Uterus (tissue), 4 donors: ENCODE measurements around the gene KCNK13. TPM values are rescaled to one million over a fixed set of nuclear protein-coding genes. Genes with fewer than 3 reads are reported as not detected.

Experiments
- DNase-seq, 2 donors: peaks; one replicate each; pipeline ENCODE4 v3.0.0-alpha.2; 2019 to 2020
- H3K27ac ChIP-seq, 2 donors: fragments of 200-600 bp; sonication (generic); 1 replicate in 1 of 2; 2 replicates in 1 of 2; pipeline ENCODE4 v1.5.1; 2016 to 2018
- H3K27me3 ChIP-seq, 2 donors: fragments of 200-600 bp; sonication (generic); one replicate each; pipeline ENCODE4 v1.5.1; 2018 to 2019; ENCODE audit warnings: control low read depth in 1 of 2
- H3K36me3 ChIP-seq, 2 donors: fragments of 200-600 bp; sonication (generic); one replicate each; pipeline ENCODE4 v1.5.1; 2019; ENCODE audit warnings: control low read depth in 1 of 2
- H3K4me1 ChIP-seq, 2 donors: fragments of 200-600 bp; sonication (generic); one replicate each; pipeline ENCODE4 v1.5.1; 2018 to 2019; ENCODE audit warnings: control low read depth in 1 of 2
- H3K4me3 ChIP-seq, 2 donors: fragments of 200-600 bp; sonication (generic); 1 replicate in 1 of 2; 2 replicates in 1 of 2; pipeline ENCODE4 v1.5.1; 2018 to 2019; ENCODE audit warnings: mild to moderate bottlenecking in 1 of 2
- H3K9me3 ChIP-seq, 2 donors: fragments of 200-600 bp; sonication (generic); one replicate each; pipeline ENCODE4 v1.5.1; 2019; ENCODE audit warnings: control low read depth in 1 of 2
- CTCF ChIP-seq, 4 experiments: fragments of 200-600 bp in 2 of 4; fragments of 450-650 bp in 2 of 4; sonication (generic) in 2 of 4; IDR thresholded peaks; one replicate each; pipeline ENCODE4 v1.5.1; 2016 to 2019; ENCODE audit warnings: antibody characterized with exemption in 4 of 4, mild to moderate bottlenecking in 2 of 4, moderate library complexity in 1 of 4
- POLR2A ChIP-seq, 2 donors: fragments of 450-650 bp; IDR thresholded peaks; one replicate each; pipeline ENCODE4 v1.6.1; 2016; ENCODE audit warnings: antibody characterized with exemption in 2 of 2, mild to moderate bottlenecking in 1 of 2, moderate library complexity in 1 of 2
- intact Hi-C: fragments of 100-400 bp; cut with DNase I; formaldehyde crosslinking; loops from one replicate; pipeline ENCODE4 v1.15.1; 2023; ENCODE audit warnings: low total_unique reads
- total RNA-seq, 4 donors: library from RNA; depleted of rRNA in 3 of 4; stranded (reverse); fragments of >200 nt in 3 of 4; gene quantifications; one replicate each; pipeline versions ENCODE4 v1.1.0 to v1.2.4, GENCODE V29; 2014 to 2023
- donor health status: DM: yes; HTN: yes; CAD: no.

Gene KCNK13
- total RNA-seq, 4 donors from 2014 or later = 0.14 TPM; not detected in 3

DNA sequence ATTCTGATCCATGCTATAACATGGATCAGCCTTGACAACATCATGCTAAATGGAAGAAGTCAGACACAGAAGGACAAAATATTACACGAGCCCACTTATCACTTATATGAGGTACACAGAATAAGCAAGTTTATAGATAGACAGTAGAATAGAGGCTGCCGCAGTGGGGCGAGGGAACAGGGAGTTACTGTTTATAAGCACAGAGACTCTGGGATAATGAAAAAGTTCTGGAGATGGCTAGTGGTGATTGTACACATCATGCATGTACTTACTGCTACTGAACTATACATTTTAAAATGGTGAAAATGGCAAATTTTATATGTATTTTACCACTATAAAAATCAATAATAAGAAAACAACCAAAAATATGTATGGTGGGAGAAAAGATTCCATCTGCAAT lies 99.3 kb downstream of the KCNK13 start:
- no peak for DNase-seq
- TF ChIP-seq CTCF (IDR thresholded peaks at IDR 0.05) (no peak), POLR2A (IDR thresholded peaks at IDR 0.05) (no peak)
- Histone ChIP-seq H3K9me3 (no peaks in the 10 kb centered on the region), H3K4me3 (no peak overlapping the region), H3K27me3 (no peaks in the 10 kb centered on the region), H3K4me1 (no peaks in the 10 kb centered on the region), H3K27ac (no peak overlapping the region), H3K36me3 (no peaks in the 10 kb centered on the region)
- intact Hi-C loops = no loop called here

DNA sequence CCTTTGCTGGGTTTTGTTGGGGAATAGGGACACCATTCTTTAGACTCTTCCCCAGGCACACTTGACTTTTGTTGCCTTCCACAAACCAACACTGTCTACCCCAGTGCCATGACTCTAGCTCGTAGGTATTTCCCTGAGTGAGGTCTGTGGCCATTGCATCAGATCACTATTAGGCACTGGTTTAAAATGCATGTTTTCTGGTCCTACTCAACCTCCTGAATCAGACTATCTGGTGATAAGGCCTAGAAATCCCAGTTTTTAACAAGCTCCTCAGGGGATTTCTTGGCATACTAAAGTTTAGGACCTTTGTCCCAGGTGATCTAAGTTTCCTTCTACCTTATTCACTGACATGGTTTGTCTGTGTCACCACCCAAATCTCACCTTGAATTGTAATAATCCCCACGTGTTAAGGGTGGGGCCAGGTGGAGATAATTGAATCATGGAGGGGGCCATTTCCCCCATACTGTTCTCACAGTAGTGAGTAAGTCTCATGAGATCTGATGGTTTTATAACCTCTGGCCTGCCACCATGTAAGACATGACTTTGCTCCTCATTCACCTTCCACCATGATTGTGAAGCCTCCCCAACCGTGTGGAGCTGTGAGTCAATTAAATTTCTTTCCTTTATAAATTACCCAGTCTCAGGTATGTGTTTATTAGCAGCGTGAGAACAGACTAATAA lies 106.8 kb downstream of the KCNK13 start:
- TF ChIP-seq CTCF (IDR thresholded peaks at IDR 0.05) (no peak), POLR2A (IDR thresholded peaks at IDR 0.05) (no peak)
- H3K27ac ChIP-seq = no peak overlapping the region
- H3K9me3 ChIP-seq = no peaks in the 10 kb centered on the region
- intact Hi-C loops = no loop called here
- no peak overlapping the region for H3K4me3 ChIP-seq
- no peak for DNase-seq
- H3K27me3 ChIP-seq = no peaks in the 10 kb centered on the region
- no peaks in the 10 kb centered on the region for H3K4me1 ChIP-seq
- H3K36me3 ChIP-seq = no peaks in the 10 kb centered on the region

DNA sequence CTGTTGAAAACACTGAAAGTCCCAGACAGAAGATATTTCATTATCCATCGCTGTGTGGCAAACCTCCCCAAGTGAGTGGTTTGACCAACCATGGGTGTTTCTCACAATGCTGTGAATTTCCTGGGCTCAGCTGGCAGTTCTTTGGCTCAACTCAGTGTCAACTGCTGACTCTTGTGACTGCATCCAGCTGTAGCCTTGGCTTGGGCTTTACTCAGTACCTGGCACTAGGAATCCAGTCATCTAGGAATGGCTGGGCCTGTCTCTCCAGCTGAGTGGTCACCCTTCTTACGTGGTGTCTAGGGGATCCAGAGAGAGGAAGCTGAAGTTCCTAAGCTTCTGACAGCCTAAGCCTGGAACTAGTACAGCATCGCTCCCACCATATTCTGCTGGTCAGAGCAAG lies 113.8 kb downstream of the KCNK13 start:
- DNase-seq = no peak
- no peaks in the 10 kb centered on the region for H3K4me1 ChIP-seq
- TF ChIP-seq POLR2A (IDR thresholded peaks at IDR 0.05) = no peak
- no peak for TF ChIP-seq CTCF (IDR thresholded peaks at IDR 0.05)
- no peaks in the 10 kb centered on the region for H3K9me3 ChIP-seq
- no peak overlapping the region for H3K4me3 ChIP-seq
- H3K27ac ChIP-seq = no peak overlapping the region
- intact Hi-C loops = no loop called here
- no peaks in the 10 kb centered on the region for H3K36me3 ChIP-seq
- H3K27me3 ChIP-seq = no peaks in the 10 kb centered on the region

DNA sequence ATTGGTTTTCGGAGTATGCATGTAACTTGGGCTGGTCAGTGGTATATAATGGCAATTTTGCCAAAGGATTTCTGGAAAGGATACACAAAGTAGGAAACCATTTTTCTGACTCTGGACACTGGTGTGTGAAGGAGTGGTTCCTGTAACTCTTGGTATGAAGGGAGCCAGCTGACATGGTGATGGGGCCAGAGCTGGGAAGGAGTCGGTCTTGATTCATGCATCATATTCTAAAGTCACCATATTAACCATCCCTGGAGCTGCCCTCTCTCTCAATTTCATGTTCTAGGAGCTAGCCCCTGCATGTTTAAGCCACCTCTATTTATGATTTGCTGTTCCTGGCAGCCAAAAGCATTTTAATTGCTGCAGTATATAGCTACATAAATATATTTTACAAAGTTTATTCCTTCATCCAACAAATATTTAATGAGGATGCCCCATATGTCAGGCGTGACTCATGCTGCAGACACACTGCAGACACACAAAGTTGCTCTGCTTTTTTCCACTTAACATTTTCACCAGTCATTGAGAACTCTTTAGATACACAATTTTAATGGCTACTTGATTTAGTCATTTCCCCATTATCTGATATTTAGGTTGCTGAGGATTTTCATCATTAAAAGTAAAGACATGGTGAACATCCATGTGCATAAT lies 115.9 kb downstream of the KCNK13 start:
- intact Hi-C loops = no loop called here
- no peak for TF ChIP-seq POLR2A (IDR thresholded peaks at IDR 0.05)
- TF ChIP-seq CTCF (IDR thresholded peaks at IDR 0.05) = no peak
- DNase-seq = no peak
- Histone ChIP-seq H3K4me1 (no peaks in the 10 kb centered on the region), H3K9me3 (no peaks in the 10 kb centered on the region), H3K27me3 (no peaks in the 10 kb centered on the region), H3K27ac (no peak overlapping the region), H3K4me3 (no peak overlapping the region), H3K36me3 (no peaks in the 10 kb centered on the region)

- TF ChIP-seq CTCF (IDR thresholded peaks at IDR 0.05) (no peak), POLR2A (IDR thresholded peaks at IDR 0.05) (no peak)
- Histone ChIP-seq H3K36me3 (no peaks in the 10 kb centered on the region), H3K4me1 (no peaks in the 10 kb centered on the region), H3K27ac (no peak overlapping the region), H3K27me3 (no peaks in the 10 kb centered on the region), H3K4me3 (no peak overlapping the region), H3K9me3 (no peaks in the 10 kb centered on the region)
- intact Hi-C loops = no loop called here
- DNase-seq = no peak
These were observed 117.6 kb downstream of the KCNK13 start for GRCh38 chr14:90179357-90179756.
